Keratinocyte (primary cell): ENCODE data around the gene OR10Z1. TPM values are rescaled to one million over a fixed set of nuclear protein-coding genes. Genes with fewer than 3 reads are reported as not detected.

Source experiments
- DNase-seq: peaks from one replicate; pipeline ENCODE4 v3.0.0-alpha.2; 2011; ENCODE audit warnings: low read depth, missing footprints, low spot score
- FAIRE-seq: peaks from 2 replicates; lab custom pipeline; 2011; peaks lifted over from hg19 to GRCh38; lab: Jason Lieb, UNC
- H2AFZ ChIP-seq: 2 replicates; pipeline ENCODE4 v1.6.0; 2012; ENCODE audit warnings: low read length, control low read depth, inconsistent platforms; ENCODE audit not compliant: control insufficient read depth
- H3K27ac ChIP-seq: 2 replicates; pipeline ENCODE4 v1.5.1; 2011; ENCODE audit warnings: low read length; ENCODE audit not compliant: control insufficient read depth, insufficient read depth
- H3K27me3 ChIP-seq: 3 replicates; pipeline ENCODE4 v1.6.0; 2011; ENCODE audit warnings: low read length; ENCODE audit not compliant: control insufficient read depth, insufficient read depth; ENCODE audit errors: extremely low read depth
- H3K36me3 ChIP-seq, 2 experiments: 2 replicates in 1 of 2; 3 replicates in 1 of 2; pipeline ENCODE4 v1.5.1; 2011; ENCODE audit warnings: low read length in 2 of 2, mild to moderate bottlenecking in 1 of 2; ENCODE audit not compliant: control insufficient read depth in 2 of 2, insufficient read depth in 2 of 2; ENCODE audit errors: extremely low read depth in 1 of 2
- H3K4me1 ChIP-seq: 3 replicates; pipeline ENCODE4 v1.5.1; 2011; ENCODE audit warnings: low read length; ENCODE audit not compliant: control insufficient read depth, insufficient read depth; ENCODE audit errors: extremely low read depth
- H3K4me2 ChIP-seq: 3 replicates; pipeline ENCODE4 v1.6.0; 2011; ENCODE audit warnings: low read depth, low read length; ENCODE audit not compliant: control insufficient read depth, insufficient read depth; ENCODE audit errors: extremely low read depth
- H3K4me3 ChIP-seq, 3 experiments: fragments of 200-600 bp in 1 of 3; sonication (generic) in 1 of 3; 2 replicates in 2 of 3; 3 replicates in 1 of 3; pipeline ENCODE4 v1.5.1; 2011 to 2016; ENCODE audit warnings: low read length in 3 of 3, mild to moderate bottlenecking in 3 of 3, control low read depth in 2 of 3, inconsistent platforms in 1 of 3, low read depth in 1 of 3, mixed read lengths in 1 of 3, mixed run types in 1 of 3, moderate library complexity in 1 of 3; ENCODE audit not compliant: control insufficient read depth in 2 of 3, insufficient read depth in 2 of 3; ENCODE audit errors: extremely low read depth in 1 of 3
- H3K79me2 ChIP-seq: 2 replicates; pipeline ENCODE4 v1.6.0; 2012; ENCODE audit warnings: low read length; ENCODE audit not compliant: control insufficient read depth, insufficient read depth
- H3K9ac ChIP-seq: 3 replicates; pipeline ENCODE4 v1.6.0; 2011; ENCODE audit warnings: low read length; ENCODE audit not compliant: control insufficient read depth, insufficient read depth; ENCODE audit errors: extremely low read depth
- H3K9me1 ChIP-seq: 3 replicates; pipeline ENCODE4 v1.6.0; 2011; ENCODE audit warnings: low read length; ENCODE audit not compliant: control insufficient read depth, insufficient read depth; ENCODE audit errors: extremely low read depth
- H3K9me3 ChIP-seq: 2 replicates; pipeline ENCODE4 v1.5.1; 2012; ENCODE audit warnings: low read depth, low read length; ENCODE audit not compliant: control insufficient read depth
- H4K20me1 ChIP-seq: 3 replicates; pipeline ENCODE4 v1.6.0; 2011; ENCODE audit warnings: low read length; ENCODE audit not compliant: control insufficient read depth, insufficient read depth; ENCODE audit errors: extremely low read depth
- EZH2 ChIP-seq: IDR thresholded peaks from one replicate; pipeline ENCODE4 v1.6.1; 2012; ENCODE audit warnings: inconsistent platforms, mild to moderate bottlenecking, low read length, moderate library complexity
- dilution Hi-C: fragments of 300-500 bp; cut with MboI; formaldehyde crosslinking; loops from one replicate; pipeline ENCODE4 v1.7.0; 2020; ENCODE audit warnings: low sequenced_read_pairs; ENCODE audit not compliant: extremely low pct_ligation_motif_present
- polyA plus RNA-seq, 5 experiments: library from polyadenylated mRNA; depleted of rRNA in 3 of 5; stranded (reverse) in 3 of 5; stranded (forward) in 1 of 5; unstranded in 1 of 5; fragments of >200 nt; gene quantifications; 1 replicate in 1 of 5; 2 replicates in 3 of 5; 3 replicates in 1 of 5; pipeline versions ENCODE4 v1.2.1 to v1.2.3, GENCODE V29; 2011 to 2012; ENCODE audit warnings: missing spikeins in 2 of 5, low read depth in 1 of 5, low replicate concordance in 1 of 5
- TF ChIP-seq, protein P1 (sequence below), 3 experiments: IDR thresholded peaks in 1 of 3; conservative IDR thresholded peaks in 1 of 3; optimal IDR thresholded peaks in 1 of 3; 2 replicates in 2 of 3; 3 replicates in 1 of 3; pipeline versions ENCODE3 to v1.5.1; 2011; ENCODE audit warnings: low read length in 3 of 3, mild to moderate bottlenecking in 3 of 3, moderate library complexity in 2 of 3, control low read depth in 1 of 3, inconsistent platforms in 1 of 3; ENCODE audit not compliant: insufficient read depth in 2 of 3; ENCODE audit errors: extremely low read depth in 1 of 3

OR10Z1 gene
- polyA plus RNA-seq, 1 donor (not counting 4 experiments of a cell fraction or from before 2014, with no cell fraction given), result not detected

DNA sequence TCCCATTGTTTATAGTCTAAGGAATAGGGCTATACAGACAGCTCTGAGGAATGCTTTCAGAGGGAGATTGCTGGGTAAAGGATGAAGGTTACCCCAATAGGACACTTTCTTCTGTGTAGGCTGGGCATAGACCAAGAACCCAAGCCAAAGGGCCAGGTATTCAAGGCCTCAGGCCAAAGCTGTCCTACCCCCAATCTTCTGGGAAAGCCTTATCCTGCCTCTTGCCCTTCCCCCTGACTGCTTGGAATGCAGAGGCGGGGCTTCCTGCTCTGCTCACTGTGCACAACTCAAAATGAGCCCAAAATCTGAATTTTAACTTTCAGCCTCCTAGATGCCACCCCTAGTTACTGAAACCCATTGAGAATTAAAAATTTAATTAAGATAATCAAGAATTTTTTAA lies 2.2 kb downstream of the OR10Z1 start:
- dilution Hi-C loops, result no loop called here
- H3K36me3 ChIP-seq, result no peaks in the 10 kb centered on the region
- no peak overlapping the region for H3K4me3 ChIP-seq
- no peaks in the 10 kb centered on the region for H3K79me2 ChIP-seq
- H3K9me1 ChIP-seq, result no peaks in the 10 kb centered on the region
- no peak overlapping the region for H3K9ac ChIP-seq
- no peaks in the 10 kb centered on the region for H3K27me3 ChIP-seq
- no peak overlapping the region for H3K27ac ChIP-seq
- H3K9me3 ChIP-seq, result no peaks in the 10 kb centered on the region
- TF ChIP-seq EZH2, result no peak
- TF ChIP-seq, protein P1, sequence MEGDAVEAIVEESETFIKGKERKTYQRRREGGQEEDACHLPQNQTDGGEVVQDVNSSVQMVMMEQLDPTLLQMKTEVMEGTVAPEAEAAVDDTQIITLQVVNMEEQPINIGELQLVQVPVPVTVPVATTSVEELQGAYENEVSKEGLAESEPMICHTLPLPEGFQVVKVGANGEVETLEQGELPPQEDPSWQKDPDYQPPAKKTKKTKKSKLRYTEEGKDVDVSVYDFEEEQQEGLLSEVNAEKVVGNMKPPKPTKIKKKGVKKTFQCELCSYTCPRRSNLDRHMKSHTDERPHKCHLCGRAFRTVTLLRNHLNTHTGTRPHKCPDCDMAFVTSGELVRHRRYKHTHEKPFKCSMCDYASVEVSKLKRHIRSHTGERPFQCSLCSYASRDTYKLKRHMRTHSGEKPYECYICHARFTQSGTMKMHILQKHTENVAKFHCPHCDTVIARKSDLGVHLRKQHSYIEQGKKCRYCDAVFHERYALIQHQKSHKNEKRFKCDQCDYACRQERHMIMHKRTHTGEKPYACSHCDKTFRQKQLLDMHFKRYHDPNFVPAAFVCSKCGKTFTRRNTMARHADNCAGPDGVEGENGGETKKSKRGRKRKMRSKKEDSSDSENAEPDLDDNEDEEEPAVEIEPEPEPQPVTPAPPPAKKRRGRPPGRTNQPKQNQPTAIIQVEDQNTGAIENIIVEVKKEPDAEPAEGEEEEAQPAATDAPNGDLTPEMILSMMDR (optimal IDR thresholded peaks at IDR 0.05 in 1 of 3, IDR thresholded peaks at IDR 0.05 in 1 of 3, conservative IDR thresholded peaks at IDR 0.05 in 1 of 3; ENCODE audit: extremely low read depth in 1 of 3, insufficient read depth in 2 of 3, low read length in 3 of 3), result no peak
- no peaks in the 10 kb centered on the region for H4K20me1 ChIP-seq
- no peak overlapping the region for H3K4me2 ChIP-seq
- H3K4me1 ChIP-seq, result no peaks in the 10 kb centered on the region
- DNase-seq (no peak), FAIRE-seq (no peak)
- H2AFZ ChIP-seq, result no peak overlapping the region

DNA sequence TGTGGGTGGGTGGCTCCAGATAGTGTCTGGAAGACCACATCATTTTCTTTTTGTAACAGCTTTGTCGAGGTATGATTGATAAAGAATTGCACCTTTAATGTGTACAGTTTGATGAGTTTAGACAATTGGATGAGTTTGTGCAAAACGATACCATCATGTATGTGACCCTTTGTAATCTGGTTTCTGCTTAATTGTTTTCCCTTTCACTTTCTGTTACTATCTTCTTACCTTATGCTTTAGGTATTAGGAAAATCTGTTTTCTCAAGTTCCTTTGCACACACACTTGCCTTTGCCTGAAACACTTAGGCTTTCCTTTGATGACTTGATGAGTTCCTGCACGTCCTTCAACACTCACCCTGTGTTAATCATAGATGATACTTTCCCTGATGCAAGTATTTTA lies 6.8 kb downstream of the OR10Z1 start:
- dilution Hi-C loops, result no loop called here

More for the DNA sequence above, 6.8 kb downstream of the OR10Z1 start:
- Histone ChIP-seq H3K9me1 (no peaks in the 10 kb centered on the region), H3K79me2 (no peaks in the 10 kb centered on the region), H3K27me3 (no peaks in the 10 kb centered on the region), H3K4me2 (no peak overlapping the region), H4K20me1 (no peaks in the 10 kb centered on the region), H3K9ac (no peak overlapping the region), H3K36me3 (no peaks in the 10 kb centered on the region), H3K27ac (no peak overlapping the region), H3K9me3 (no peaks in the 10 kb centered on the region), H3K4me3 (no peak overlapping the region), H3K4me1 (no peaks in the 10 kb centered on the region), H2AFZ (no peak overlapping the region)
- DNase-seq, result no peak
- TF ChIP-seq EZH2, result no peak
- TF ChIP-seq, protein P1 (optimal IDR thresholded peaks at IDR 0.05 in 1 of 3, IDR thresholded peaks at IDR 0.05 in 1 of 3, conservative IDR thresholded peaks at IDR 0.05 in 1 of 3; ENCODE audit: extremely low read depth in 1 of 3, insufficient read depth in 2 of 3, low read length in 3 of 3), result no peak
- FAIRE-seq, result no peak
